T follicular helper cell (primary cell): ENCODE results near the gene SMIM12.

Source experiments
- DNase-seq: peaks from one replicate; pipeline ENCODE4 v3.0.0-alpha.2; 2020; ENCODE audit warnings: low read depth

SMIM12 gene

DNA sequence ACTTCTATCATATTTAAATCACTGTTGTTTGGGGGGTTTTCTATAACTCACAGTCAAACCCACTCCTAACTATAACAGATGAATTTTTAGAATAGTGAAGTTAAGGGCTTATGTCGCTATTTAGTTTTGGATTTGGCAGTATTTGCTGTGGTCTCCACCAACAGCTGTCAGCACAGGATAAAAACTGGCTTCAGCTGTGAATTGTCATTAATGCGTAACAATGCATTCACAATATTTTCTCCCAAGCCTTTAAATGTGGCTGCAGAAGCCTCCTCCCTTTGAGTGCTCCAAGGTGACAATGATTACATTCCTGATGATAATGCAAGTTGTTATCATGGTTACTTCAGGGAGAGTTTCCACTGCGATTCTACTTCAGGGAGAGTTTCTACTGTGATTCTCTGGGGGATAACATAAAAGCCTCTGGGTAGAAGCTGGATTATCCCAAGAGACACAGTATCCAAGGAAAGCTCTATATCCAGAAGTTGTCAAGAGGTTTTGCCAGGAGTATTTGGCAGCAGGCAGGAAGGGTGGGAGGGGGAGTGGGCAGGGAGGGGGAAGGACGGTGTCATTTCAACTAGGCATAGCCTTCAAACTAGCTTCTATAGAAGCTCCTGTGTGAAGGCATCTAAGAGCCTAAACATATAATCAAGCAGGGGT lies 14.9 kb upstream of the SMIM12 start:
- no peak for DNase-seq

- no peak for DNase-seq
Observed at GRCh38 chr1:34872133-34872503, 12.6 kb upstream of the SMIM12 start.

- no peak for DNase-seq
Observed at GRCh38 chr1:34871443-34872132, 12.0 kb upstream of the SMIM12 start.

GRCh38 chr1:34870395-34870794 lies 10.8 kb upstream of the SMIM12 start:
- DNase-seq: no peak

DNA sequence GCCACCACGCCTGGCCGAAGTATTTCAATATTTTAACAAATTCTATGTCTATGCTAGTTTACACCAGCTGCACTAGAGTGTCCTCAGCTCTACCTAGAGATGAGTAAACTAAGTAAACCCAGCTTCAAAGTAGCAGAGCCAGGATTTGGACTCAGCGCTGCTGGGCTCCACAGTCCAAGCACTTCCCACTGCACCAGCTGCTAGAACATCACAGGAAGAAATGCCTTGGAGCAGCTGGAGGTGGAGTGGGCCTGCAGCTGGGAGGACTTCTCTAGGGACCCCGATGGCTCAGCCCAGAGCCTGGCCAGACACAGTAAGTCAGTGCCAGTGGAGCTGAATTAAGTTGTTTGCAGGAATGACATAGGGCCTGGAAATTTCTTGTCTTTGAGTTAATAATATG lies 10.2 kb upstream of the SMIM12 start:
- no peak for DNase-seq

DNA sequence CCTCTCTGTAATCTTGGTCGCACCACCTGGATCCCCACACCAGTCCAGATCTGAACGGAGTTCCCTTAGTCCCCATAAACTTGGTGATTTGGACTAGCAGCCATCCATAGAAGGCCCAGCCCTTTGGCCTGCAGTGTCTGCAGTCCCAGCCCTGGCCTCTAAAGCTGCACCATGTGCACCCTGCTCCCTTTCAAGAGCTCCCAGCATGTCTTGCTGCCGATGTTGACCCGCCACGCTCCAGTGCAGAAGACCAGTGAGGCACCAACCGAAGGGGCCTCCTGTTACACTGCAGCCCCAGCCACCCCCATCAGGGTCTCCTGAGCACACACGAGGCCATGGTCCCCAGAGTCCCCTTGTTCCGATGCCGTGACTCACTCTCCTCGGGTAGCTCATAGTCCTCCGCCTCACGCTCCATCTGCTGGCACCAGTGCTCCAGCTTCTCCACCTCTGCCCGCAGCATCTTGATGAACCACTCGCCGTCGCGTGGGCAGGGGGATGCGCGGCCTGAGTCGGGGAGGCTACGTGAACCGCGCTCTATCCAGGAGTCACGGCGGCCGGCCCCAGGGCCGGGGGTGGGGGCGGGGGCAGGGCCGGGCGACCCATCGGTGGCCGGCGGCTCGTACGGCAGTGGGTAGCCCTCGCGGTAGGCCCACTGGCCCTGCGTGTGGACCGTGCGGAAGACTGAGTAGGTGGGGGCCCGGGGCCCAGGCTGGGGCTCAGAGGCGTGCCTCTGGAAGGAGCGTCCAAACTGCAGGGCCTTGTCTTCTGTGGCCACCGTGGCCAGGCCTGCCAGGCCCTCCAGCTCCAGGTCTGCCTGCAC lies 8.9 kb upstream of the SMIM12 start:
- DNase-seq: no peak

- no peak for DNase-seq
Observed at GRCh38 chr1:34867415-34867814, 7.9 kb upstream of the SMIM12 start.

DNA sequence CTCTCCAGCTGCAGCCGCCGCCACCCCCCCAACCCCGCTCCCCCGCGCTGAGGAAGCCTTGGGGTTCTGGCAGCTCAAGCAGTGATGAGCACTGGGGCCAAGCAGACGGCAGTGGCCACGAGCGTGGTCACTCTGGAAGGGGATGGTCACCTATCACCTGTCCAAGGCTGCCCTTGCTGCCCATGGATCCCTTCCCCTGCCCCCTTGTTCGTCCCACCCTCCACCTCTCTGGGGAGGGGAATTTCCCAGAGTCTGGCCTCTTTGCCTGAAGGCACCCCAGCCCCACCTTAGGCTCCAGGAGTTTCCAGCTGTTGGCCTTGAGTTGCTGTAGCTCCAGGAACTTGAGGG lies 7.2 kb upstream of the SMIM12 start:
- DNase-seq: no peak

- DNase-seq: peak; percentile 86
Observed at GRCh38 chr1:34865981-34866761, 6.6 kb upstream of the SMIM12 start.

DNA sequence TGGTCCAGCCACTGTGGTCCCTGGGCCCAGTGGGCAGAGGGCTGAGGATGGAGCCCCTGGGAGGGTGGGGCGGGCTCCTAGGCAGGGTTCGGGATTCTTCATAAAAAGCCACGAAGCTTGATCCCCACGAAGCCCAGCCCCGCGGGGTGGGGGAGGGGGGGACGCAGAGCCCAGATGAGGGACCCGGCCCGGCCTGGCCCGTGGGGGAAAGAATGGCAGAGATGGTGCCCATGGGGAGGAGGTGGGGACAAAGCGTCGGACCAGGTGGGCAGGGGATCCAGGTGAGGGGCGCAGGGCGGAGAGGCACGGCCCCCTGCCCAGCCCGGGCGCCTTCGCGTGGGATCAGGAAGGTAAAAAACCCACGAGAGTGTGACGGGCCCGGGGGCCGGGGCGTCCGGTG lies 6.0 kb upstream of the SMIM12 start:
- DNase-seq: no peak

DNA sequence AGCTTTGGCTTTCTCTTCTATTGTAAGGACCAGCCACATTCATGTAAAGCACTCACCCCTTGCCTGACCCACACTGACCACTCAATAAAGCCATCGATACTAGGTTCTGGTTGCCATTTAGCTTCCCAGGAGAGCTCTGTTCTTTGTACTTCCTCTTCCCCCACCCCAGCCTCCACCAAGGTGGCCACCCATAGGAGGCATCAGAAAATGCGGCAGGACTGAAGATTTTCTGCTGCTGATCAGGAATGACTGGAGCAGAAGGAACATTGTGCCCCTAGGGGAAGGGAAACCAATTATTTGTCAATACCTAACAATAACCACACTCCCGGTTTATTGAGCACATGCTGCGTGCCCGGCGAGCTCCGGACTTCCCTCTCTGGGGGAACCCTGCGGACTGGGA lies 5.2 kb upstream of the SMIM12 start:
- no peak for DNase-seq

DNA sequence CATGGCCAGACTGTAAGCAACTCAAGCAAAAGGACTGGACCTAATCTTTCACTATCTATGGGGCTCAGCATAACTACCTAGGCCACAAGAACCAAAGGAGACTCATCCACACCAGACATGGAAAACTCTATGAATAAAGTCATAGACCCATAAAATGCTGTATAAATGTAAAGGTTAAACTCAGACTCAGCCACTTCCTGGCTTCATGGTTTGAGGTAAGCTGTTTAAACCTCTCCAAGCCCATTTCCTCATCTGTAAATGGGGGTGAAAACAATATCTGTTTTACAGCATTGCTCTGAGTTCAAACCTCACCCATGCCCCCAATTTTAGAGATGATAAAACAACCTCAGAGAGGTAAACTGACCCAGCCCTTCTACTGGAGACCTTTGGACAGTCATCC lies 4.0 kb upstream of the SMIM12 start:
- no peak for DNase-seq

DNA sequence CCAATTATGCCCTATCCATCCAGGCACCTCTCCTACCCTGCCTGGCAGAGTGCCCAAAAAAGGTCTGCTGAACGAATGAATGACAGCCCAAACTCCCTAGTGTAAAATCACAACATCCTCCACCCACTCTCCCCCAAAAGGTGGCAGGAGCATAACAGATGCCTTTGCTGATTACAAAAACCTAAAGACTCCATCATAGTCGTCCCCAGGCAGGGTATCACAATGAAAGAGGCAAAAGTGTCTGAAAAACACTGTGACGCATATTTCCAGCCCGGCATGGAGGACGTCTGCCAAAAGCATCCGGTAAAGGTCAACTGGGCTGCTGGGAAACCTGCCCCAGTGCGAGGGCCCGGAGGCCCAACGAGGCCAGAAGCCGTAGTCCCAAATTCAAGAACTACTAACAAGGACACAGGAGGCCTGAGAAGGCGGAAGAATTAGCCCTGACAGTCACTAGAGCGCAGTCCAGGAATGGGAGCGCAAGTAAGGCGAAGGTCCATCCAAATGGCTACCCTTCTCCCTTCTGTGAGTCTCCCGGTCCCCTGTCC lies 576 bp downstream of the SMIM12 start:
- peak; percentile 23 for DNase-seq

GRCh38 chr1:34856697-34857096 lies 2.9 kb downstream of the SMIM12 start:
- DNase-seq: no peak

- DNase-seq: peak; percentile 85
Observed at GRCh38 chr1:34852677-34853217, 6.8 kb downstream of the SMIM12 start.

GRCh38 chr1:34851431-34852105 lies 8.0 kb downstream of the SMIM12 start:
- no peak for DNase-seq

- no peak for DNase-seq
Observed at GRCh38 chr1:34850382-34850781, 9.2 kb downstream of the SMIM12 start.

- DNase-seq: no peak
Observed at GRCh38 chr1:34847094-34847493, 12.5 kb downstream of the SMIM12 start.

DNA sequence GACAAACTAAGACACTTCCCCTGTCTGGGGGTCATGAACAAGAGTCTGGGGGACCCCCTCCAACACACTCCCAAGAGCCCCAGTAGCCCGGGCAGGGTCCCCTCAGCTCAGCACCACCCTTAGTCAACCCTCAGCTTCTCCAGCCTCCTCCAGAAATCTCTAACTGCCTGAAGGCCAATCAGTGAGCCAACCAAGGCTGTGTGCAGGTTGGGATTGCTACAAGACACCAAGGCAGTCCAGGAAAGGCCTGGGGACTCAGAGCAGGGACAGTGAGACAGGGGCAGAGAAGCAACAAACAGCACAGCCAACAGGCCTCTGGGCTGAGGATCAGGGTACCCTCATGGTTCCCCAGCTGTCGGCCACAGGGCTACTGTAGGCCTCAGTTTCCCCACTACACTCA lies 13.3 kb downstream of the SMIM12 start:
- DNase-seq: no peak

- no peak for DNase-seq
Observed at GRCh38 chr1:34845131-34845901, 14.2 kb downstream of the SMIM12 start.
